Liver (tissue), 9 donors: Measurements from ENCODE around the gene ZBTB21. TPM values are rescaled to one million over a fixed set of nuclear protein-coding genes. Genes with fewer than 3 reads are reported as not detected.
A peak's percentile ranks its signal among the peaks of the same experiment; 100 is the strongest.

Experiments
- DNase-seq: peaks from one replicate; pipeline ENCODE4 v3.0.0-alpha.2; 2017; ENCODE audit warnings: low spot score
- H3K27ac ChIP-seq, 2 donors: one replicate each; pipeline ENCODE4 v1.7.0; 2013; ENCODE audit warnings: inconsistent platforms in 2 of 2, low read length in 2 of 2, control low read depth in 1 of 2, low read depth in 1 of 2, mild to moderate bottlenecking in 1 of 2
- H3K27me3 ChIP-seq, 4 donors: one replicate each; pipeline versions ENCODE4 v1.6.1 to v1.7.0; 2013; ENCODE audit warnings: low read length in 3 of 4, inconsistent platforms in 1 of 4, mild to moderate bottlenecking in 1 of 4, moderate library complexity in 1 of 4; ENCODE audit not compliant: control insufficient read depth in 4 of 4, insufficient read depth in 4 of 4
- H3K36me3 ChIP-seq, 4 donors: one replicate each; pipeline versions ENCODE4 v1.6.1 to v1.7.0; 2013; ENCODE audit warnings: low read length in 3 of 4, mild to moderate bottlenecking in 3 of 4, low read depth in 1 of 4, moderate library complexity in 1 of 4; ENCODE audit not compliant: control insufficient read depth in 4 of 4, insufficient read depth in 3 of 4
- H3K4me1 ChIP-seq, 4 donors: one replicate each; pipeline versions ENCODE4 v1.6.1 to v1.7.0; 2013; ENCODE audit warnings: low read length in 3 of 4, mild to moderate bottlenecking in 3 of 4, moderate library complexity in 1 of 4; ENCODE audit not compliant: control insufficient read depth in 4 of 4, insufficient read depth in 4 of 4
- H3K4me3 ChIP-seq, 3 donors: one replicate each; pipeline versions ENCODE4 v1.6.1 to v1.7.0; 2013; ENCODE audit warnings: low read length in 3 of 3, control low read depth in 1 of 3, low read depth in 1 of 3, mild to moderate bottlenecking in 1 of 3
- H3K9ac ChIP-seq, 2 donors: one replicate each; pipeline ENCODE4 v1.7.0; 2013; ENCODE audit warnings: low read length in 2 of 2, mild to moderate bottlenecking in 2 of 2, moderate library complexity in 2 of 2, control low read depth in 1 of 2, low read depth in 1 of 2
- H3K9me3 ChIP-seq, 4 donors: one replicate each; pipeline versions ENCODE4 v1.6.1 to v1.7.0; 2013; ENCODE audit warnings: low read length in 3 of 4; ENCODE audit not compliant: control insufficient read depth in 4 of 4
- ATF3 ChIP-seq: IDR thresholded peaks from 2 replicates; pipeline ENCODE4 v1.6.1; 2016; ENCODE audit warnings: antibody characterized with exemption
- CTCF ChIP-seq: fragments of 150-350 bp; IDR thresholded peaks from 2 replicates; pipeline ENCODE4 v1.5.1; 2017; ENCODE audit warnings: improper control_type of control experiment, low read depth, low read length; ENCODE audit not compliant: missing input control
- EGR1 ChIP-seq, 2 donors: IDR thresholded peaks; 2 replicates each; pipeline ENCODE4 v1.6.1; 2016 to 2018; ENCODE audit warnings: antibody characterized with exemption in 2 of 2, low read depth in 2 of 2
- FOXA1 ChIP-seq: IDR thresholded peaks from 2 replicates; pipeline ENCODE4 v1.6.1; 2016; ENCODE audit warnings: antibody characterized with exemption
- FOXA2 ChIP-seq: IDR thresholded peaks from 2 replicates; pipeline ENCODE4 v1.6.1; 2016; ENCODE audit warnings: antibody characterized with exemption
- GABPA ChIP-seq, 2 donors: IDR thresholded peaks in 1 of 2; conservative IDR thresholded peaks in 1 of 2; 2 replicates each; pipeline ENCODE4 v1.6.1; 2016; ENCODE audit warnings: antibody characterized with exemption in 2 of 2, mild to moderate bottlenecking in 1 of 2, moderate library complexity in 1 of 2
- HNF4A ChIP-seq, 2 donors: conservative IDR thresholded peaks; 2 replicates each; pipeline ENCODE4 v1.6.1; 2016; ENCODE audit warnings: antibody characterized with exemption in 2 of 2, mild to moderate bottlenecking in 2 of 2
- HNF4G ChIP-seq: IDR thresholded peaks from 2 replicates; pipeline ENCODE4 v1.6.1; 2016; ENCODE audit warnings: antibody characterized with exemption
- JUND ChIP-seq, 2 donors: IDR thresholded peaks; 2 replicates each; pipeline ENCODE4 v1.6.1; 2016; ENCODE audit warnings: antibody characterized with exemption in 2 of 2
- MAX ChIP-seq: IDR thresholded peaks from 2 replicates; pipeline ENCODE4 v1.6.1; 2016; ENCODE audit warnings: antibody characterized with exemption
- NR2F2 ChIP-seq: IDR thresholded peaks from 2 replicates; pipeline ENCODE4 v1.6.1; 2016; ENCODE audit warnings: antibody characterized with exemption
- RXRA ChIP-seq, 2 donors: IDR thresholded peaks; 2 replicates each; pipeline ENCODE4 v1.6.1; 2017 to 2018; ENCODE audit warnings: antibody characterized with exemption in 2 of 2, mild to moderate bottlenecking in 1 of 2
- SP1 ChIP-seq: IDR thresholded peaks from 2 replicates; pipeline ENCODE4 v1.6.1; 2018; ENCODE audit warnings: antibody characterized with exemption, mild to moderate bottlenecking
- ZBTB33 ChIP-seq: IDR thresholded peaks from 2 replicates; pipeline ENCODE4 v1.6.1; 2016; ENCODE audit warnings: antibody characterized with exemption
- WGBS: extraction: QIAGEN DNeasy Blood & Tissue Kit; methylation state at CpG from one replicate; pipeline ENCODE4 v1.1.7; 2013; 5-methylcytosine and 5-hydroxymethylcytosine counted together
- polyA plus RNA-seq, 2 donors: library from polyadenylated mRNA; stranded (reverse) in 1 of 2; unstranded in 1 of 2; fragments of 200-250 nt in 1 of 2; fragments of >200 nt in 1 of 2; fragmentation: Nextera tagmentation in 1 of 2; extraction: Ambion mirVana in 1 of 2; gene quantifications; one replicate each; pipeline versions ENCODE4 v1.2.1 to v1.2.3, GENCODE V29; 2013 to 2015
- total RNA-seq, 2 donors: library from RNA; depleted of rRNA; stranded (reverse); fragments of >200 nt; gene quantifications; one replicate each; pipeline ENCODE4 v1.2.3, GENCODE V29; 2014
- donor health status: healthy.
- donor health status: healthy.
- donor health status: healthy.
- donor health status: healthy.
- donor health status: healthy.

Gene ZBTB21
- total and polyA plus RNA-seq, 4 donors = 3.1 to 14.1 (median 4.0) TPM

- peak; percentile 32 for DNase-seq
- no peaks in the 10 kb centered on the region for H3K27me3 ChIP-seq
- H3K4me3 ChIP-seq = no peak overlapping the region
- WGBS = 73% methylated on average over 14 of the region's 14 CpGs
- TF ChIP-seq GABPA (IDR thresholded peaks at IDR 0.05 in 1 of 2, conservative IDR thresholded peaks at IDR 0.05 in 1 of 2) (no peak), CTCF (no peak), NR2F2 (peak; percentile 89), HNF4A (conservative IDR thresholded peaks at IDR 0.05) (no peak), MAX (no peak)
- no peak overlapping the region for H3K27ac ChIP-seq
- peaks cover 0 to 3% (median 0%) of the 10 kb centered on the region in 4 donors for H3K4me1 ChIP-seq
- H3K9ac ChIP-seq = no peak overlapping the region
- H3K9me3 ChIP-seq = no peaks in the 10 kb centered on the region
- H3K36me3 ChIP-seq = no peaks in the 10 kb centered on the region
Measured at GRCh38 chr21:41973861-41974751, 36.1 kb downstream of the ZBTB21 start.

GRCh38 chr21:41973427-41973831 lies 36.7 kb downstream of the ZBTB21 start:
- Histone ChIP-seq H3K4me1 (peaks cover 0 to 3% (median 0%) of the 10 kb centered on the region in 4 donors), H3K27me3 (no peaks in the 10 kb centered on the region), H3K36me3 (no peaks in the 10 kb centered on the region), H3K4me3 (no peak overlapping the region), H3K9ac (no peak overlapping the region), H3K27ac (no peak overlapping the region), H3K9me3 (no peaks in the 10 kb centered on the region)
- DNase-seq = peak; percentile 13
- TF ChIP-seq HNF4A (conservative IDR thresholded peaks at IDR 0.05) = no peak
- no peak for TF ChIP-seq MAX
- TF ChIP-seq CTCF = no peak
- no peak for TF ChIP-seq SP1
- no peak for TF ChIP-seq NR2F2
- no peak for TF ChIP-seq JUND (IDR thresholded peaks at IDR 0.05)
- no peak for TF ChIP-seq RXRA (IDR thresholded peaks at IDR 0.05)
- TF ChIP-seq ATF3 = no peak
- no peak for TF ChIP-seq EGR1 (IDR thresholded peaks at IDR 0.05; ENCODE audit: low read depth in 2 of 2)
- TF ChIP-seq HNF4G = no peak
- TF ChIP-seq ZBTB33 = no peak
- no peak for TF ChIP-seq FOXA2
- TF ChIP-seq FOXA1 = no peak
- 84% methylated on average over 15 of the region's 15 CpGs for WGBS
